SU-DHL-6 (cell line): Measurements from ENCODE around the gene PRKCE.

Source experiments
- H2AFZ ChIP-seq: fragments of 200-600 bp; sonication (generic); 2 replicates; pipeline ENCODE4 v1.6.1; 2014; ENCODE audit warnings: low read depth, mild to moderate bottlenecking, moderate library complexity, mixed read lengths, antibody characterized with exemption, low read length; ENCODE audit not compliant: severe bottlenecking
- H3F3A ChIP-seq: fragments of 200-600 bp; shearing (Covaris generic); 2 replicates; pipeline ENCODE4 v1.6.0; 2016; ENCODE audit warnings: antibody characterized with exemption, mild to moderate bottlenecking; ENCODE audit not compliant: insufficient read depth
- H3K27ac ChIP-seq: fragments of 200-600 bp; sonication (generic); 2 replicates; pipeline ENCODE4 v1.5.1; 2016; ENCODE audit warnings: low read depth, mild to moderate bottlenecking, low read length, moderate library complexity, mixed read lengths
- H3K27me3 ChIP-seq: fragments of 200-600 bp; sonication (generic), shearing (Covaris generic); 2 replicates; pipeline ENCODE4 v1.6.0; 2014; ENCODE audit warnings: mild to moderate bottlenecking, low read length
- H3K36me3 ChIP-seq: fragments of 200-600 bp; sonication (generic); 2 replicates; pipeline ENCODE4 v1.6.1; 2014; ENCODE audit warnings: mild to moderate bottlenecking, low read length, mixed read lengths
- H3K4me2 ChIP-seq: fragments of 300-600, 200-600 bp; shearing (Covaris generic), sonication (generic); 2 replicates; pipeline ENCODE4 v1.6.0; 2014; ENCODE audit warnings: low read length, low read depth, mild to moderate bottlenecking; ENCODE audit not compliant: poor library complexity, severe bottlenecking
- H3K4me3 ChIP-seq: fragments of 200-600 bp; sonication (generic); 2 replicates; pipeline ENCODE4 v1.5.1; 2014; ENCODE audit warnings: antibody characterized with exemption, low read length, mild to moderate bottlenecking, mixed read lengths; ENCODE audit not compliant: insufficient read depth, poor library complexity, severe bottlenecking
- H3K79me2 ChIP-seq: fragments of 200-600 bp; sonication (generic); 2 replicates; pipeline ENCODE4 v1.6.1; 2014; ENCODE audit warnings: mild to moderate bottlenecking, low read length, moderate library complexity; ENCODE audit not compliant: insufficient read depth
- H3K9ac ChIP-seq: fragments of 200-600 bp; sonication (generic); 2 replicates; pipeline ENCODE4 v1.7.0; 2014; ENCODE audit warnings: mild to moderate bottlenecking, low read length
- H3K9me2 ChIP-seq: fragments of 200-600 bp; sonication (generic); replicated peaks from 2 replicates; pipeline ENCODE4 v1.6.1; 2014; ENCODE audit warnings: low read length; ENCODE audit not compliant: insufficient read depth
- H3K9me3 ChIP-seq: fragments of 200-600 bp; sonication (generic); 2 replicates; pipeline ENCODE4 v1.6.1; 2014; ENCODE audit warnings: low read length, mixed read lengths; ENCODE audit not compliant: insufficient read depth
- H4K20me1 ChIP-seq: fragments of 200-600 bp; sonication (generic); 2 replicates; pipeline ENCODE4 v1.6.1; 2014; ENCODE audit warnings: low read depth, mild to moderate bottlenecking, antibody characterized with exemption, low read length, moderate library complexity, mixed read lengths
- EZH2phosphoT487 ChIP-seq: fragments of 200-600 bp; sonication (generic), shearing (Covaris generic); conservative IDR thresholded peaks from 2 replicates; pipeline ENCODE4 v1.6.1; 2018; ENCODE audit warnings: mild to moderate bottlenecking, antibody characterized with exemption, low read length, moderate library complexity, mixed read lengths
- TF ChIP-seq, protein P1 (sequence below): fragments of 200-600 bp; sonication (generic); IDR thresholded peaks from one replicate; pipeline ENCODE4 v1.5.1; 2017; ENCODE audit warnings: antibody characterized with exemption, mild to moderate bottlenecking, low read length, moderate library complexity; ENCODE audit not compliant: insufficient read depth, poor library complexity, severe bottlenecking

The PRKCE gene

DNA sequence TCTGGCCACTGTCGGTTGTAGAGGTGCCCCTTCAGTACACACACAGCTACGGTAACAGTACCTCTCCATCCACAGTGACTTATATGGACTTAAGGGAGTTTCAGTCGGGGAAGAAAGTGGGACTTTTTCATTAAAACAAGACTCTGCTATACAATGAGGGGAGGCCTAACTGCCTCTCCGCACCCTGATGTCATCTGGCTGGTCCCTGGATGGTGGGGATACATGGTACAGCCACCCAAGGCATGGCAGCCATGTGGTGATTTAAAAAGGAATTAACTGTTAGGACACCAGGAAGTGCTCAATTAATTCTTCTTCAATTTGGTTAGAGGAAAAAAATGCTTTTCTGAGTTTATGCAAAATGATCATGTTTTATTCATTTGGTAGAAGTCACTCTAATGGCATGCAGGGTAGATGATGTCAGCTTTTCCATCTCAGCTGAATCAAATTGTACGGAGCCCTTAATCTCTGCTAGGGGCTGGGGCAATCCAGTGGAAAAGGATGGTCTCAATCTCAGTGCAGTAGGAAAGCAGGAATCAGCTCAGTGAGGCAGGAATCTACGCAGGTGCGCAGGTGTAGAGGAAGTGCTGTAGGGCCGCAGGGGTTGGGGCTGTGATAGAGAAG, 243.9 kb downstream of the PRKCE start:
- H2AFZ ChIP-seq: no peak overlapping the region
- H3K4me2 ChIP-seq: no peak overlapping the region
- no peaks in the 10 kb centered on the region for H3K36me3 ChIP-seq
- H3K27ac ChIP-seq: no peak overlapping the region
- no peaks in the 10 kb centered on the region for H3K79me2 ChIP-seq
- H3F3A ChIP-seq: no peaks in the 10 kb centered on the region
- no peak overlapping the region for H3K4me3 ChIP-seq
- no peaks in the 10 kb centered on the region for H4K20me1 ChIP-seq
- TF ChIP-seq, protein P1, sequence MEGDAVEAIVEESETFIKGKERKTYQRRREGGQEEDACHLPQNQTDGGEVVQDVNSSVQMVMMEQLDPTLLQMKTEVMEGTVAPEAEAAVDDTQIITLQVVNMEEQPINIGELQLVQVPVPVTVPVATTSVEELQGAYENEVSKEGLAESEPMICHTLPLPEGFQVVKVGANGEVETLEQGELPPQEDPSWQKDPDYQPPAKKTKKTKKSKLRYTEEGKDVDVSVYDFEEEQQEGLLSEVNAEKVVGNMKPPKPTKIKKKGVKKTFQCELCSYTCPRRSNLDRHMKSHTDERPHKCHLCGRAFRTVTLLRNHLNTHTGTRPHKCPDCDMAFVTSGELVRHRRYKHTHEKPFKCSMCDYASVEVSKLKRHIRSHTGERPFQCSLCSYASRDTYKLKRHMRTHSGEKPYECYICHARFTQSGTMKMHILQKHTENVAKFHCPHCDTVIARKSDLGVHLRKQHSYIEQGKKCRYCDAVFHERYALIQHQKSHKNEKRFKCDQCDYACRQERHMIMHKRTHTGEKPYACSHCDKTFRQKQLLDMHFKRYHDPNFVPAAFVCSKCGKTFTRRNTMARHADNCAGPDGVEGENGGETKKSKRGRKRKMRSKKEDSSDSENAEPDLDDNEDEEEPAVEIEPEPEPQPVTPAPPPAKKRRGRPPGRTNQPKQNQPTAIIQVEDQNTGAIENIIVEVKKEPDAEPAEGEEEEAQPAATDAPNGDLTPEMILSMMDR: no peak
- TF ChIP-seq EZH2phosphoT487: no peak
- H3K27me3 ChIP-seq: no peaks in the 10 kb centered on the region; the same call in 1 of the 2 replicates
- H3K9ac ChIP-seq: no peak overlapping the region
- H3K9me2 ChIP-seq: no peaks in the 10 kb centered on the region
- no peaks in the 10 kb centered on the region for H3K9me3 ChIP-seq

GRCh38 chr2:45896311-45896710, 244.8 kb downstream of the PRKCE start:
- Histone ChIP-seq H3K9me2 (no peaks in the 10 kb centered on the region), H3K36me3 (no peaks in the 10 kb centered on the region)

DNA sequence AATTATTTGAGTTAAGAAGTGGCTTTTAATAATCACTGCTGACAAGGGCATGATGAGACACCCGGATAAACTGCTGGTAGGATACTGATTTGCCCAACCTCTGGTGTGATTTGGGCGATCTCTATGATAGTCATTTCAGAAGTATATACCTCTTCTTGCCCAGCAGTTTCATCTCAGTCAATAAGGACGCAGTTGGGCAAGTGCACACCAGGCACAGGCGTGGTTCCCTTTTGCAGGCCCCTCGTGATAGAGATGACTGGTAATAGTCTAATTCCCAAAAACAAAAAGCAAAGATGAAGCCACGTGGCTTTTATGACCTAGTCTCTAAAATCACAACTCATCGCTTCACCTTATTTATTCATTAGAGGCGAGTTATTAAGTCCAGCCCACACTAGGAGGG, 246.4 kb downstream of the PRKCE start:
- Histone ChIP-seq H3K4me2 (no peak overlapping the region), H3K79me2 (no peaks in the 10 kb centered on the region), H2AFZ (no peak overlapping the region), H3K36me3 (no peaks in the 10 kb centered on the region), H4K20me1 (no peaks in the 10 kb centered on the region), H3K9ac (no peak overlapping the region), H3K9me2 (no peaks in the 10 kb centered on the region), H3K9me3 (no peaks in the 10 kb centered on the region), H3K27ac (no peak overlapping the region), H3K4me3 (no peak overlapping the region), H3K27me3 (no peaks in the 10 kb centered on the region; the same call in 1 of the 2 replicates), H3F3A (no peaks in the 10 kb centered on the region)
- TF ChIP-seq EZH2phosphoT487: no peak
- TF ChIP-seq, protein P1: no peak

More at GRCh38 chr2:45896311-45896710, 244.8 kb downstream of the PRKCE start:
- no peak overlapping the region for H3K27ac ChIP-seq
- TF ChIP-seq, protein P1: no peak
- TF ChIP-seq EZH2phosphoT487: no peak
- no peaks in the 10 kb centered on the region for H3K9me3 ChIP-seq
- H3F3A ChIP-seq: no peaks in the 10 kb centered on the region
- no peak overlapping the region for H3K4me3 ChIP-seq
- no peak overlapping the region for H2AFZ ChIP-seq
- no peaks in the 10 kb centered on the region for H3K79me2 ChIP-seq
- no peak overlapping the region for H3K9ac ChIP-seq
- no peaks in the 10 kb centered on the region; the same call in 1 of the 2 replicates for H3K27me3 ChIP-seq
- no peaks in the 10 kb centered on the region for H4K20me1 ChIP-seq
- no peak overlapping the region for H3K4me2 ChIP-seq
